Nephron progenitor cell (in vitro differentiated cells): ENCODE data around the gene MAN1A2.

Experiments used
- DNase-seq: peaks from one replicate; pipeline ENCODE4 v3.0.0; 2021
- H3K27ac Mint-ChIP-seq: 2 replicates; pipeline ENCODE4 v1.8.0; 2021; ENCODE audit warnings: mild to moderate bottlenecking, moderate library complexity, mixed read lengths
- H3K27me3 Mint-ChIP-seq: 2 replicates; pipeline ENCODE4 v1.8.0; 2021; ENCODE audit warnings: mild to moderate bottlenecking, low read depth, mixed read lengths; ENCODE audit not compliant: poor library complexity
- H3K36me3 Mint-ChIP-seq: 2 replicates; pipeline ENCODE4 v1.8.0; 2021; ENCODE audit warnings: low read depth, mixed read lengths
- H3K4me1 Mint-ChIP-seq: 2 replicates; pipeline ENCODE4 v1.8.0; 2021; ENCODE audit warnings: mixed read lengths
- H3K4me3 Mint-ChIP-seq: 2 replicates; pipeline ENCODE4 v1.8.0; 2021; ENCODE audit warnings: mild to moderate bottlenecking, moderate library complexity, mixed read lengths
- H3K9me3 Mint-ChIP-seq: 2 replicates; pipeline ENCODE4 v1.8.0; 2021; ENCODE audit warnings: mild to moderate bottlenecking, moderate library complexity, mixed read lengths
- TF ChIP-seq, protein P1 (sequence below): fragments of 200-600 bp; sonication (generic); IDR thresholded peaks from 2 replicates; pipeline ENCODE4 v1.5.0; 2021; ENCODE audit warnings: antibody characterized with exemption

Gene MAN1A2

DNA sequence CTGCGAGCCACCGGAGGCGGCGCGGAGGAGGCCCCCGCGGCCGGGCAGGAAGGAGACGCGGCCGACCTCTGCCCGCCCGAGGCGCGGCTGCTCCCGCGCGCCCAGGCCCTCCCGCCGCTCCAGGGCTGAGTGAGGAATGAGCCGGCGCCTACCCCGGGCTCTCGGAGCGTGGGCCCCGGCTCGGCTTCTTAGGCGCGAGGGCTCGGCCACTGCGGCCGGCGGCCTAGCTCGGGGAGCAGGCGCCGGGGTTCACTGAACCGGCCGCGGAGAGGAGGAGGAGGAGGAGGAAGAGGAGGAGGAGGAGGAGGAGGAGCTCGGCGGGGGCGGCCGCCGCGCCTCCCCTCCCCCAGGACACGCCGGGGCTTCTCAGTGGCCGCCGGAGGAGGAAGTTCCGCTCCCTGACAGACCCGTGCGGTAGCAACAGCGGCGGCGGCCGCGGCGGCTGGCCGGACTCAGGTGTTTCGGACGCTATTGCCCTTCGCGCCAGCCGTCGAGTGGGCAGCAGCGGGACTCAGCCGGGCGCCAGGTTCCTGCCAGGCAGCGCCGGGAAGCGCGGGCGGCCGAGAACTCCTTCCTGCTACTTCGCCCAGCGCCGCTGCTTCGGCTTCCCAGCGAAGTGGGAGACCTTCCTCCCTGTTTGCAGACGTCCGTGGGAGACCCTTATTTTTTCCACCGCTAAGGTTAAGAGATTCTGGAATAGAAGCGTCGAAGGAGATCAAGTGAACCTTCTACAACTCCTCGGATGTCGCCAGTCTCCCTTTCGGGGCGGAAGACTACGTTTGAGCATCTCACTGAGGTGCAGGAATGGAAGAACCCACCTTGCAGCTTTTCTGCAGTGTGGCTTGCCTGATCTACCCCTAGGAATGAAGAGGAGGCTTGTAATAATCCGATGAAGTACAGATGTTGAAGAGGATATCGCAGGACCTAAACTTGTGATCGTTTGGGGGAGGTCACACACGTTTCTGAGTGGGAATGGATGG lies at the start of gene MAN1A2:
Gene MAN1A2 (plus strand): TSS at position 404 of the 980 bp plus-strand sequence. CDS start 735 bp downstream, outside the sequence.
- Mint-ChIP-seq H3K9me3 (no peaks in the 10 kb centered on the region), H3K4me1 (peaks cover 77% of the 10 kb centered on the region), H3K4me3 (peak within 1 kb of the TSS; percentile 96), H3K27me3 (peaks cover 2% of the 10 kb centered on the region), H3K36me3 (no peaks in the 10 kb centered on the region), H3K27ac (peak within 1 kb of the TSS; percentile 99)
- DNase-seq = peak; percentile 77
- TF ChIP-seq, protein P1, sequence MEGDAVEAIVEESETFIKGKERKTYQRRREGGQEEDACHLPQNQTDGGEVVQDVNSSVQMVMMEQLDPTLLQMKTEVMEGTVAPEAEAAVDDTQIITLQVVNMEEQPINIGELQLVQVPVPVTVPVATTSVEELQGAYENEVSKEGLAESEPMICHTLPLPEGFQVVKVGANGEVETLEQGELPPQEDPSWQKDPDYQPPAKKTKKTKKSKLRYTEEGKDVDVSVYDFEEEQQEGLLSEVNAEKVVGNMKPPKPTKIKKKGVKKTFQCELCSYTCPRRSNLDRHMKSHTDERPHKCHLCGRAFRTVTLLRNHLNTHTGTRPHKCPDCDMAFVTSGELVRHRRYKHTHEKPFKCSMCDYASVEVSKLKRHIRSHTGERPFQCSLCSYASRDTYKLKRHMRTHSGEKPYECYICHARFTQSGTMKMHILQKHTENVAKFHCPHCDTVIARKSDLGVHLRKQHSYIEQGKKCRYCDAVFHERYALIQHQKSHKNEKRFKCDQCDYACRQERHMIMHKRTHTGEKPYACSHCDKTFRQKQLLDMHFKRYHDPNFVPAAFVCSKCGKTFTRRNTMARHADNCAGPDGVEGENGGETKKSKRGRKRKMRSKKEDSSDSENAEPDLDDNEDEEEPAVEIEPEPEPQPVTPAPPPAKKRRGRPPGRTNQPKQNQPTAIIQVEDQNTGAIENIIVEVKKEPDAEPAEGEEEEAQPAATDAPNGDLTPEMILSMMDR = no peak

DNA sequence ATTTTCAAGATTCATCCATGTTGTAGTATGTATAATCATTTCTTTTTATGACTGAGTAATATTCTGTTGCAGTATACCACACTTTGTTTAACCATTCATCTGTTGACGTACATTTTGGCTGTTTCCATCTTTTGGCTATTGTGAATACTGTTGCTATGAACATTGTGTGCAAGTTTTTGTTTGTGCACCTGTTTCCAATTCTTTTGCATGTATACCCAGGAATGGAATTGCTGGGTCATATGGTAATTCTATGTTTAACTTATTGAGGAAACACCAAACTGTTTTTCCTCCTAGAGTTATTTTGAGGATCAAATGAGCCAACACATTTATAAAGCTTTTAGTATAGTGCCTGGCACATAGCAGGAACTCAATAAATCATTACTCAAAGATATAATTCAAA lies 49.2 kb upstream of the MAN1A2 start:
- no peak overlapping the region for H3K4me3 Mint-ChIP-seq
- no peak overlapping the region for H3K27ac Mint-ChIP-seq
- peaks cover 22% of the 10 kb centered on the region for H3K4me1 Mint-ChIP-seq
- TF ChIP-seq, protein P1 = no peak
- no peak for DNase-seq
- H3K36me3 Mint-ChIP-seq = no peaks in the 10 kb centered on the region
- peaks cover 6% of the 10 kb centered on the region for H3K9me3 Mint-ChIP-seq
- H3K27me3 Mint-ChIP-seq = peaks cover 11% of the 10 kb centered on the region

DNA sequence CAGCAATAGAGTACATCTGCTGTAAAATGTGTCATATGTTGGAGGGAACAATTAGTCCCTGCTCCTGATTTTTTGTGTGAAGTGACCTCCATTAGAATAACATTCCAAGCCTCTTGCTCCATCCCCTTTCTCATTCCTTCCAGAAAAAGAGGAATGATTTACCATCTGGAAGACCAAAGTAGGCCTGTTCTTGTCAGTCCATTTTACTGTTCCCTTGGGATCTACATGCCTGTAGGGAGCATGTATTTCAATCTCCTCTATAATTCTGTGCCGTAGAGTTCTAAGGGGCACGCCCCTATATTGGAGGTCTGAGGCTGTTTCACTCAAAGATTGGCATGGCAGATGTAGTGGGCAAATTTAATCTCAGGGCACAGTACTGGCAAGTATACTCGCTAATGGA lies 48.8 kb upstream of the MAN1A2 start:
- H3K27ac Mint-ChIP-seq = no peak overlapping the region
- TF ChIP-seq, protein P1 = no peak
- peaks cover 13% of the 10 kb centered on the region for H3K27me3 Mint-ChIP-seq
- peaks cover 6% of the 10 kb centered on the region for H3K9me3 Mint-ChIP-seq
- no peaks in the 10 kb centered on the region for H3K36me3 Mint-ChIP-seq
- peaks cover 22% of the 10 kb centered on the region for H3K4me1 Mint-ChIP-seq
- DNase-seq = no peak
- no peak overlapping the region for H3K4me3 Mint-ChIP-seq

DNA sequence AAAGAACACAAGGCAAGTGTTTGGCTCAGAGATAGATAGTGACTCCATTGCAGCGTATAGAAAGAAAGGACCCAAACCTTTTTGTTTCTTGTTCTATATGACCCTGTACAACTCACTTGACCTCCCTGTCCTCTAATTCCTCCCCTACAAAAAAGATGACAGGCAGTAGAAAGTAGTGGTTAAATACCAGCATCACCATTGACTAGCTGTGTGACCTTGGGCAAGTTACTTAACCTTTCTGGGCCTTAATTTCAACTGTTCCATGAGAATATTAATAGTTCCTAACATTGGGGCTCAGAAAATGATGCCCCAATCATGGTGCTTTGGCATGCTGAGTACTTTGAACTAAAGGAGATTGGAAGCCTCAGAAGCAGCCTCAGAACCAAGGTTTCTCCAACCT lies 46.7 kb upstream of the MAN1A2 start:
- no peak for DNase-seq
- Mint-ChIP-seq H3K27me3 (peaks cover 12% of the 10 kb centered on the region), H3K27ac (no peak overlapping the region), H3K4me3 (no peak overlapping the region), H3K9me3 (no peaks in the 10 kb centered on the region), H3K36me3 (no peaks in the 10 kb centered on the region), H3K4me1 (peaks cover 22% of the 10 kb centered on the region)
- TF ChIP-seq, protein P1 = no peak

DNA sequence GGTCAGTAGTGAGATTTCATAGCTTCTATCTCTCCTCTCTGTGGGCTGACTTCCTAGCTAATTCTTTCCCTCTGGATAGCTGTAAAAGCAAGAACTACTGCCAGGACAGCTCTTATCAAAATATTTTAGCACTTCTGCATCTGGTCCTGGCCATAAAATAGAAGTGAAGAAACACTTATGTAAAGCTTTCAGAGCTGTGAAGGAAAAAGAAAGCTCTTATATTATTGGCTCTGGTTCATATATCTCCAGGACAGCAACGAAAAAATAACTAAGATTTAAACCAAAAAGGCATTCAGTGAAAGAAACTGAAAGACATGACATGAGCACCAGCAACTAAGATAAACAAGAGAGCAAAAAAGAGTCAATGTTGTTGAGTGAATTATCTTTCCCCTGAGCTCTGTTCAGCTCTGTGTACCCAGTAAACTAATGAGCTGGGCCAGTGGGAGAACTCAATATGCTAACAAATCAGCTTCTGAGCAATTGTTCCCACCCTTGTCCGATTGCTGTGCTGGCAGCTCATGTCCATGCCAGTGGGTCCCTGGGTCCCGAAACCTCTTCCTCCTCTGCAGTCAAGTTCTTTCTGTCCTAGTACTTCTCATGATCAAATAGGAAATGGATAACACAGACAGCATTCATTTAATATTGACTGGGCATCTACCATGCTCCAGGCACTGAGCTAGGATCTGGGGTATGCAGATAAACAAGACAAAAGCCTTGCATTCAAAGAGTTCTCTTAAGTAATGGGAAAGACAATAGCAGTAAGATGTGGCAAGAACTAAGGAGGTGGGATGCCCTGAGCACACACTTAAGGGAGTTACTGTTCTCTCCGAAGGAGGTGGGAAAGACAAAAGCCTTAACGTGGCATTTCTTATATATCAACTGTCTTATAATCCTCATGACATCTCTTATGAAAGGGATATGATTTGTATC lies 45.3 kb upstream of the MAN1A2 start:
- Mint-ChIP-seq H3K27me3 (peaks cover 8% of the 10 kb centered on the region), H3K9me3 (no peaks in the 10 kb centered on the region), H3K27ac (peak overlapping the region; percentile 10), H3K4me3 (no peak overlapping the region), H3K4me1 (peaks cover 22% of the 10 kb centered on the region), H3K36me3 (no peaks in the 10 kb centered on the region)
- TF ChIP-seq, protein P1 = no peak
- DNase-seq = no peak
